ENCODE measurements around the gene AOC1.

The AOC1 gene

GRCh38 chr7:150835019-150835418 is 17.3 kb upstream of the AOC1 start:
- DNase-seq (ENCODE audit: low read depth): no peak

- DNase-seq (ENCODE audit: low read depth): no peak
Measured at GRCh38 chr7:150835702-150836280, 16.5 kb upstream of the AOC1 start.

- DNase-seq (ENCODE audit: low read depth): no peak
Measured at GRCh38 chr7:150838965-150839650, 13.2 kb upstream of the AOC1 start.

GRCh38 chr7:150842018-150842417 is 10.3 kb upstream of the AOC1 start:
- DNase-seq (ENCODE audit: low read depth): no peak

- no peak for DNase-seq (ENCODE audit: low read depth)
Measured at GRCh38 chr7:150842716-150843115, 9.6 kb upstream of the AOC1 start.

- no peak for DNase-seq (ENCODE audit: low read depth)
Measured at GRCh38 chr7:150845421-150845861, 6.9 kb upstream of the AOC1 start.

GRCh38 chr7:150846291-150847115 is 5.8 kb upstream of the AOC1 start:
- no peak for DNase-seq (ENCODE audit: low read depth)

- no peak for DNase-seq (ENCODE audit: low read depth)
Measured at GRCh38 chr7:150847536-150847935, 4.8 kb upstream of the AOC1 start.

GRCh38 chr7:150848111-150848510 is 4.2 kb upstream of the AOC1 start:
- no peak for DNase-seq (ENCODE audit: low read depth)

- DNase-seq (ENCODE audit: low read depth): no peak
Measured at GRCh38 chr7:150848561-150849115, 3.7 kb upstream of the AOC1 start.

- DNase-seq (ENCODE audit: low read depth): no peak
Measured at GRCh38 chr7:150849204-150849775, 3.0 kb upstream of the AOC1 start.

- DNase-seq (ENCODE audit: low read depth): no peak
Measured at GRCh38 chr7:150850273-150850672, 2.0 kb upstream of the AOC1 start.

GRCh38 chr7:150851492-150852370 is 586 bp upstream of the AOC1 start:
- no peak for DNase-seq (ENCODE audit: low read depth)

GRCh38 chr7:150854066-150855000 is 2.0 kb downstream of the AOC1 start:
- DNase-seq (ENCODE audit: low read depth): no peak

GRCh38 chr7:150855046-150855445 is 2.7 kb downstream of the AOC1 start:
- DNase-seq (ENCODE audit: low read depth): no peak

GRCh38 chr7:150855476-150856302 is 3.4 kb downstream of the AOC1 start:
- DNase-seq (ENCODE audit: low read depth): no peak

- DNase-seq (ENCODE audit: low read depth): no peak
Measured at GRCh38 chr7:150856303-150857275, 4.3 kb downstream of the AOC1 start.
